ENCODE data around the gene DZIP3.
"Not testable (repeated sequence)": the region's sequence is repeated elsewhere in the genome, so short reads cannot be mapped to it uniquely, and the experiment has no call there.

DZIP3 gene

GRCh38 chr3:108673988-108674661, 84.6 kb downstream of the DZIP3 start:
- in situ Hi-C loops (cut with HindIII; ENCODE audit: low sequenced_read_pairs) = loop anchor here (25.0 kb wide), 1 partner anchor 238 kb away; no protein-coding TSS in a partner anchor

GRCh38 chr3:108677811-108678210, 88.3 kb downstream of the DZIP3 start:
- in situ Hi-C loops (cut with HindIII; ENCODE audit: low sequenced_read_pairs) = no loop called here

GRCh38 chr3:108692286-108692685, 102.8 kb downstream of the DZIP3 start:
- in situ Hi-C loops (cut with HindIII; ENCODE audit: low sequenced_read_pairs) = not testable (repeated sequence)

- in situ Hi-C loops (cut with HindIII; ENCODE audit: low sequenced_read_pairs) = no loop called here
These were observed 108.9 kb downstream of the DZIP3 start for GRCh38 chr3:108698461-108698860.

- in situ Hi-C loops (cut with HindIII; ENCODE audit: low sequenced_read_pairs) = no loop called here
These were observed 115.5 kb downstream of the DZIP3 start for GRCh38 chr3:108705045-108705444.

GRCh38 chr3:108713009-108713516, 123.5 kb downstream of the DZIP3 start:
- in situ Hi-C loops (cut with HindIII; ENCODE audit: low sequenced_read_pairs) = no loop called here

GRCh38 chr3:108713816-108714215, 124.3 kb downstream of the DZIP3 start:
- in situ Hi-C loops (cut with HindIII; ENCODE audit: low sequenced_read_pairs) = no loop called here

- in situ Hi-C loops (cut with HindIII; ENCODE audit: low sequenced_read_pairs) = no loop called here
These were observed 128.9 kb downstream of the DZIP3 start for GRCh38 chr3:108718454-108718853.

- in situ Hi-C loops (cut with HindIII; ENCODE audit: low sequenced_read_pairs) = no loop called here
These were observed 129.8 kb downstream of the DZIP3 start for GRCh38 chr3:108719178-108719806.

- in situ Hi-C loops (cut with HindIII; ENCODE audit: low sequenced_read_pairs) = no loop called here
These were observed 133.2 kb downstream of the DZIP3 start for GRCh38 chr3:108722724-108723123.

- in situ Hi-C loops (cut with HindIII; ENCODE audit: low sequenced_read_pairs) = no loop called here
These were observed 134.6 kb downstream of the DZIP3 start for GRCh38 chr3:108724101-108724500.

- in situ Hi-C loops (cut with HindIII; ENCODE audit: low sequenced_read_pairs) = no loop called here
These were observed 138.6 kb downstream of the DZIP3 start for GRCh38 chr3:108728105-108728504.

GRCh38 chr3:108728934-108729333, 139.4 kb downstream of the DZIP3 start:
- in situ Hi-C loops (cut with HindIII; ENCODE audit: low sequenced_read_pairs) = no loop called here

- in situ Hi-C loops (cut with HindIII; ENCODE audit: low sequenced_read_pairs) = no loop called here
These were observed 147.3 kb downstream of the DZIP3 start for GRCh38 chr3:108736821-108737220.

GRCh38 chr3:108742929-108743328, 153.4 kb downstream of the DZIP3 start:
- in situ Hi-C loops (cut with HindIII; ENCODE audit: low sequenced_read_pairs) = no loop called here
